A172 (cell line): ENCODE measurements around the gene TGFBR3. TPM values are rescaled to one million over a fixed set of nuclear protein-coding genes. Genes with fewer than 3 reads are reported as not detected.
A peak's percentile ranks its signal among the peaks of the same experiment; 100 is the strongest.
"Not testable (repeated sequence)": the region's sequence is repeated elsewhere in the genome, so short reads cannot be mapped to it uniquely, and the experiment has no call there.

Source experiments
- DNase-seq: peaks from one replicate; pipeline ENCODE4 v3.0.0-alpha.2; 2015; ENCODE audit warnings: low spot score
- total RNA-seq: library from RNA; depleted of rRNA; stranded (reverse); fragments of >200 nt; shearing (Covaris generic); gene quantifications from 2 replicates; pipeline ENCODE4 v1.2.3, GENCODE V29; 2014

Gene TGFBR3
- total RNA-seq, 1 experiment from 2014 or later: 9.5 TPM

DNA sequence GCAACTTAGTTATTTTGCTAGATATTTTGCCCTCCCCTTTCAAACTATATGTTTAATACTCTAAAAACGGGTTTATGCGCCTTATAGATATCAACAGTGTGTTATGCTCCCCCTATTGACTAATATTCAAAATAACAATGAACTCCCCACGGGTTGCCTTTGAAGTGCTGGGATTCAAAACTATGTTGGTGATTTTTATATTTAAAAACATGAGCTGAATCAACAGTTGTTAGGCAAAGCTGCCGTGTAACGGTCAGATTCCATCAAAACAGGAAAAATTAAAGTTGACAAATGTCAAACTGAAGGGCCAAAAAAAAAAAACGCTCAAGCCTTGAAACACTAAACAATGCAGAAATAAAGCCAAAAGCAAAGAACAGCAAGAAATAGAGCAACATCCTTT, 2.5 kb downstream of the TGFBR3 start:
- no peak for DNase-seq

DNA sequence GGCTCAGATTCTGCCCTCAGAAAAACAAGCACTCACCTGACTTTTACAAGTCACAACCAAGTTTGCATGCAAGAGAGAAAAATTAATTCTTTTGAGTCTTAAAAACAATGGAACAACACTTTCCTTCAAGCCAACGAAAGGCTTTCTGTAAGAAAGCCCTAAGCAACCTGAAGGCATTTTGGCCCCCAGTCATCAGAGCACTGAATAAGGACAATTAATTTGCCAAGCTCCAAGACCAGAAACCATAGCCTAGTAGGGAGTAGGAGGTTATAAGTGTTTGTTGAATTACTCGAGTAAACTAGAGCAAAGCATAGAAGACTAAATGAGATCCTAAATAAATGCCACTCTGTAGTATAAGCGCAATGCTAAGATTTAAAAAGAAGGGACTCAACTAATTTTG, 4.7 kb downstream of the TGFBR3 start:
- no peak for DNase-seq

DNA sequence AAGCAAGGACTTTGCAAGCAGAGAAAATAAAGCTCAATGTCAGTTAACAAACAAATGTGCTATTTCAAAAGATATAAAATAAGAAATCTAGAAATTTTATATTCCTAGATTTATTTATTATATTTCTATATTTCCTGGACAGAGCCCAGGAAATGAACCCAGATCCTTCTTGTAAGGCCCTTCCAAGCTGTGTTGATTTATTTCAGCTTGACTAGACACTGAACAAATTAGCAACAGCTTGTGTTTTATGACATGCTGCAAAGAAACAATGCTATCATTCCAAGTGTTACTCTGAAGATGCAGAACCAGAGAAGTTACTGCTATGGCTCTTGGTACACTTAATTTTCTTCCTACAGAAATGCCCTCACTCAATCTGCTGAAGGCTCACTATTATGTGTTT, 6.2 kb downstream of the TGFBR3 start:
- no peak for DNase-seq

DNA sequence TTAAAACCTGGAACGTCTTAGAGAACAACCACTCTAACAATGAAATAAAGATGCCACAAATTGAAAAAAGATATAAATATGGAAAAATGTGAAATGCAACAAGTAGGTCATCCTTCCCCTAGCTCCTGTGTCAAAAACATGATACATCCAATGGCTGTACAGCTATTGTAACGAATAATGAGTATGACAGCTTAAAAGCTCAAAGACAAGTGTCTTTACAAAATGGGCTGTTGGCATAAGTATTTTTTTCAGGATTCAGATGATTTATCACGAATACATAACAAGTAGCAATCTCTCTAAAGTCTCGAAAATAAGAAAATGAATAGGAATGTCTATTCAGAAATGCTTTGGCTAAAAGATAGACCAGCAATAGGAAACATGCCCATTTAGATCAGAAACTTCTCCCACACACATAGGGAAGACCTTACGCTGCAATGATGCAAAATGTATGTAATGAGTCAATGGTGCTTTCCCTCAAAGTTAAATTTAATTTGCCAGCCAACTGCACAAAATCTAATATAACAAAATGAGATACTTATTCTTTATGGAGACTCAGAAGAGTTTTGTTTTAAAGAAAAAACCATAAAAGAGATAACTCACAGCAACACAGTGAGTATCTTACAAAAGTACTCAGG, 8.3 kb downstream of the TGFBR3 start:
- no peak for DNase-seq

DNA sequence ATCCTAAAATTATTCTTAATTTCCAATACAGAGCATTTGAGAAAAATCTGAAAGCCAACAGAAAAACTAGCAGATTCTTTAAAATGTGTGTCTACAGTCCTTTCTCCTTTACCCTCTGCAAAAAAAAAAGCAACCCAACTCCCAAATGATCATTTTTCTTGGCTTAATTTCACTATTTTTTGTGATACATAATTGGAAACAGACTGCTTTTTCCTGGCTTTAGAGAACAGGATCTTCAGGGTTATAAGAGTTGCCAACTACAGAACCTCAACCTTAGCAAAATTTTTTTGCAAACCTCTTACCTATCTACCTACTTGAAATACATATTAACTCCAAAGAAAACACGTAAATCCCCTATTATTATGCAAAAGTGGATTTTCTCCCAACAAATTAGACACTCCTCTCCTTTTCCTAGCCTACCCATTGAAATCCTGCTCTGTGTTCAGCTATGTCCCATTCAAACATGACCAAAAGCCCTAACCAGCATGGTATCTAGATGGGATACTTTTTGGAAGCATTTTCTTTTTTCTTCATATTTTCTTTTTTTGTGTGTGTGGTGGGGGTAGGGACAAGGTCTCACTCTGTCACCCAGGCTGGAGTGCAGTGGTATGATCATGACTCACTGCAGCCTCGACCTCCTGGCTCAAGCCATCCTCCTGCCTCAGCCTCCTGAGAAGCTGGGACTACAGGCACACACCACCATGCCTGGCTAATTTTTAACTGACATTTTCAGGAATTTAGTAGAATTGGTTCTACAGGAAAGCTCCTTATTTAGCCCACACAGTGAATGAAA, 9.0 kb downstream of the TGFBR3 start:
- no peak for DNase-seq

DNA sequence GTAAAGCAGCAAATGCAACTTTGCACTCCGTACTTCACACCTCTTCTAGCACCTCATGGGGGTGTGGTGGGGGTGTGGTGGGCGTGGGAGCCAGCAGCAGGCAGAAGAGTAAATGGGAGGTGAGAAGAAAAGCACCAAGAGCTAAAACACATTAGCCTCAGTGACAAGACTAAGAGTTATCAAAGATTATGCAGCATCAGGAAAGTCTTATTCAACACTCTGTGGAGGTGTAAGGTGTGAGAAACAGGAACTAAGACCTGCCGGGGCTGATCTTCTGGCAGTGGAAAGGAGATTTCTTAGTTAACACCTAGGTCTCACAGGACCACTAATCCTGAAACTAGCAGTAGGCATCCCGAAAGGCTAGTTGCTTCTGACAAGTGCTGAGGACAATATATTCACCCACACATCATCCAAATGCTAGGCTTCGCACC, 9.9 kb downstream of the TGFBR3 start:
- DNase-seq: no peak

DNA sequence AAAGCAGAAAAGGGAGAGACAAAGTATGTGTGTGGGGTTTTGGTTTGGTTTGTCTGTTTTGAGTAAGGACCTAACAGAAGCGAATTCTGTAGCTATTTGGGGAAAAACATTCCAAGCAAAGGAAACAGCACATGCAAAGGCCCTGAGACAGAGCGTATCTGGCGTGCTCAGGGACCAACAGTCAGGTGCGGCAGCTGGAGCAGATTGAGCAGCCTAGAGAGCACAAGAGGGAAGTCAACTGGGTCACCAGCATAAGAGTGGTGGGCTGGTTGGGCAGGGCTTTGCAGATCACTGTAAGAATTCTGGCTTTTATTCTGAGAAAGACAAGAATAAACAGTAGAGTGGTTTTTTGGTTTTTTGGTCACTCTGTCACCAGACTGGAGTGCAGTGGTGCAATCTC, 11.8 kb downstream of the TGFBR3 start:
- no peak for DNase-seq

DNA sequence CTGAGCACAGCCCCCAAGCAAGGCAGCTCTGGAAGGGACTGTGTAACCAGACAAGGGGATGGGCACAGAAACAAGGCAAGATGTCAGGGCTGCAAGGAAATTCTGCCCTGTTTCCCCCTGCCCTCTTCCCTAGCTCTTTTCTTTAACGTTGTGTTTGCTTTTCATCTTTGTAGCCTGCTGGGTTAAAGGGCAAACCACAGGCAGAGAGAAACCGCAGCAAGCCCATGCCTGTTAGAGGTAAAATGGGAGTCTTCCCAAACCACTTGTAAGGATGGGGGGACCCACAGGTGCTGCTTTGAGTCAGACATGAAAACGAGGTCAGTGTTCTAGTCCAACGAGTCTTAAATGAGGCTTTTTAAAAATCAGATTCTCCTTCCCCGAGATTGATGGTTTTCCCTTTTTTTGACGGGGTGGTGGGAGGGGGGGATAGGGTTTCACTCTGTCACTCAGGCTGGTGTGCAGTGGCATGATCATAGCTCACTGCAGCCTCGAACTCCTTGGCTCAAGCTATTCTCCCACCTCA, 13.3 kb downstream of the TGFBR3 start:
- peak; percentile 27 for DNase-seq

DNA sequence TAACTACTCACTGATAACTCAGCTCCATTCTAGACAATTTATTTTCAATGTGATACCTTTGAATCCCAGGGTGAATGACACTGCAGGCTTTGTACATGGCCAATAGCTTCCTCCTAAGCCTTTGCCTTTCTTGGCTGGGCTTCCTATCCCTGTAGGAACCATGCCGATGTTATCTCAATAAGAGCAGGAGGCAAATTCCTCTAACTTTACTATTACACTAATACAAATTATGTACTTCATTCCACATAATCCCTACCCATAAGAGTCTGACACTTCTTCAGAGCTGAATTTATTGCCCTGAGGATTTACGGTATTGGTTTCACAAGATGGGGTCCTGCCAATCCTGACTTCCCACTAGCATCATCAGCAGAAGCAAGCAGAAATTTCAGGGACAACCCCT, 14.0 kb downstream of the TGFBR3 start:
- no peak for DNase-seq

DNA sequence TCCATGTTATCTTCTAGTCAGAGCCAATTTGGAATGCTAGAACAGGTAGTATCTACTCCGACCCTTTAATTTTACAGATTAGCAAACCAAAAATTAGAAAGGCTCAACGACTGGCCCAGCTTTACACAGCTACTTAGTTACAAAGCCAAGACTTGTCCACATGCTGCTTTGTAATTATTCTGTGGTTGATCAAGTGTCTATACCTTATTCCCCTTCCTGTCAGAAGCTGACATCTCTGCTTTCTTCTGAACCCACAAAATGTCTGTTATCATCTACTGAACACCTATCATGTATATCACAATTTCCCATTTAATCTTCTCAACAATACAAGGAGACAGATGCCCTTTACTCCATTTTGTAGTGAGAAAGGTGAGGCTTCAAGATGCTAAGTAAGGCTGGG, 15.6 kb downstream of the TGFBR3 start:
- no peak for DNase-seq

DNA sequence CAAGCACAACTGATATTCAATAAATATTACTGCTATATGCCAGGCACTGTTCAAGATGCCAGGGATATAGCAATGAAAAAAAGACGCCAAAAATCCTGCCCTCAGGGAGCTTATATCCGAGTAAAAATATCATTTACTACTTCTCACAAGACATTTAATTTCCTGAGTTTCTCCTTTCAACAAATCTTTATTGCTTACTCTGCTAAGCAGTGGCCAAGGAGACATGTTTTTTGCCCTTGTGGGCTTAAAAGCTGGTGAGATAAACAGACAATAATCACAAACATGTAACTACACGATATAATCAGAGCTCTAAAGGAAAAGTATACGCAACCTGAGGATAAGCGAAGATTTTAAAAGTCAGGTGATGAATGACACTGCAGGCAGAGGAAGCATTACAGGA, 19.5 kb downstream of the TGFBR3 start:
- no peak for DNase-seq

DNA sequence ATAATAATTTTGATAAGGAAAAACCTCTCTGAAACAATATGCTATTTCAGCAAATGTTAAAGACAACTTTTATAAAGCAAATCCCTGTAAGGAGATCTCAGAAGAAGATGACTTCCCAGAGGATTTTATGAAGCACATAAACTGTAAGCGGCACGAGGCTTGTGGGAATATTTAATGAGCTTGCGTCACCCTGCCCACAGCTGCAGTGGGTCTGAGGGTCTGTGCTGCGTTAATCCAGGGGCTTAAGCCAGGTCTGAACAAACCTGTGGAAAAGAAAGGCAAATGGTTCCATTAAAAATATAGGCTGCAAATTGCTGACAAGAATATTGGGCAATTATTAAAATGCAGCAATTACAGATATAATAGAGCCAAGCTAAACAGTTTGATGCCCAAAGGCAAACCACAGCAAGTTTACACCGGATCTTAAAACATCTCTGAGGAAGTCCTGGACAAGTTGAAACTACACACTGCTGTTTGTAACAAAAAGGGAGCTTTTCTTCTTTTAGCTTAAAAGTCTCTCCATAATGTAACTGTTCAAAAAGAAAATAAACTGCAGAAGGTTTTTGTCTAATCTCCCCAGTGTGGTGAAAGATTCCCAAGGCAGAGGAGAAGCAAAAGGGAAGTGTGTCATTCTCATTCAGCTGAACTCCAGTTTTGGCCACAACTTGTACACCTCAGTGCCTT, 21.8 kb downstream of the TGFBR3 start:
- no peak for DNase-seq

DNA sequence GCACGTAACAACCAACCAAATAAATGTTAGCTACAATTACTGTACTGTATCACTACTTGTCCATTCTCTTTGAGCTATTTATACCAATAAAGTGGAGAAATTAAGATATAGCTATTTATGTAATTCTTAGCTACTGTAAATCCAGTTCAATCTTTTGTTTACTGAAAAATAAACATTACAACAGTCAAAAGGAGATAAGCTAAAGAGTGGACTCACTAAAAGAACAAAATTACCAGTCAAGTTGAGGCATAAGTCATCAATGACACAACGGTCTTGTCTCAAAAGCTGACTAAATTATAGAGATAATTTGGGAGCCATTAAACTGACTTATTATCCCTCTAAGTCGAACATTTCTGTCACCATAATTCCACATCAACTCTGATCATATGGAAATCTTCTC, 22.5 kb downstream of the TGFBR3 start:
- DNase-seq: no peak

DNA sequence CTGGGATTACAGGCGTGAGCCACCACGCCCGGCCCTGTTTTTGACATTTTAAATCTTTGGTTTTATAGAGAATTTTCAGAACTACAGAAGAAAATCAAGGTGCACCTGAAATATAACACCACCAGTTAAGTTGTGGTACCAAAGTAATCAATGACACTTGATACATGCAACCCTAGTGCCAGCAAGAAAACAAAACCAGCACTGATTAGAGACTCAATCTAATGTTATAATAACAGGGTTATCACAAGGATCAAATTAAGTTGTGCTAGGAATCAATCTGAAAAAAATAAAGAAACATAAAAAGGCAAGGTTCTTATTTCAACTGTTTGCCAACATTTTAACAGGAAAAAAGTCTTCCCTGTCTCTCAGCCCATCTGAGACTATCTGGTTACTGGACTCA, 23.8 kb downstream of the TGFBR3 start:
- no peak for DNase-seq

DNA sequence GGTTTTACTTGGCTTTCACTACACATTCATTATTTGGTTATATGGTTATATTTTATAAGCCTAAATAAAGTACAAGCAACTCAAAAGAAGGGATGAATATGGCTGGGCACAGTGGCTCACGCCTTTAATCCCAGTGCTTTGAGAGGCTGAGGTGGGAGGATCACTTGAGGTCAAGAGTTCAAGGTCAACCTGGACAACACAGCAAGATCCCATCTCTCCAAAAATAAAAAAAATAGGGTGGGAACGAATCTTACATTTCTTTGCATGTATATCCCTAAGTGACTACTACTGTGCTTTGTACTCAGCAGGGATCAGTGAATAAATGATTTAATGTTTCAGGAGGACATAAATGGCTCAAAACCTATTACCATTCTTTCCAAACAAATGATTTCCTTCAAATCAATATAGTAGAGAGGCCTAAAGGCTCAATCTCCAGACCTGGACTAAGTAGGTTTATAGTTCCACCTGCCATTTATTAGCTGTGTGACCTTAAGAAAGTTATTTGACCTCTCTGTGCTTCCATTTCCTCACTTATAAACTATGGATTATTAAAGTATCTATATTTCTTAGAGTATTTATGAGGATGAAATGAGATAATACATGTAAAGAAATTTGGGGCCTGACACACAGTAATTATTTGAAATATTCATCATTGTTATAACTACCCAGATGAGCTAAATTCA, 28.3 kb downstream of the TGFBR3 start:
- DNase-seq: no peak

DNA sequence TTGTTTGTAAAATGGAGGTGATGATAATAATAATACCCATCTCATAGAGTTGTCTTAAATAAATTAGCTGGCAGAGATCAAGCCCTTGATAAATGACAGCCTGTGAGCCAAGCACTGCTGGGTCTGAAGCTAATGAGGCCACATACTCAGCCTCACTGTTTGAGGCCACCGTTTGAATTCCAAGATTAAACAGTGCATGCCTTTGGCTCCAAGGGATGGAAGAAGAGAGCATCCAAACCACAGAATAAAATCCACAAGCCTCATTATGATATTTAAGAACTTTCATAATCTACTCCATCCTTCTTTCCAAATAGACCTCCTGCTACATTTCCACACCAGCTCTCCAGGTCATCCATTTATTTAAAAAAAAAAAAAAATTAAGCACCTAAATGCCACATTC, 29.0 kb downstream of the TGFBR3 start:
- no peak for DNase-seq

DNA sequence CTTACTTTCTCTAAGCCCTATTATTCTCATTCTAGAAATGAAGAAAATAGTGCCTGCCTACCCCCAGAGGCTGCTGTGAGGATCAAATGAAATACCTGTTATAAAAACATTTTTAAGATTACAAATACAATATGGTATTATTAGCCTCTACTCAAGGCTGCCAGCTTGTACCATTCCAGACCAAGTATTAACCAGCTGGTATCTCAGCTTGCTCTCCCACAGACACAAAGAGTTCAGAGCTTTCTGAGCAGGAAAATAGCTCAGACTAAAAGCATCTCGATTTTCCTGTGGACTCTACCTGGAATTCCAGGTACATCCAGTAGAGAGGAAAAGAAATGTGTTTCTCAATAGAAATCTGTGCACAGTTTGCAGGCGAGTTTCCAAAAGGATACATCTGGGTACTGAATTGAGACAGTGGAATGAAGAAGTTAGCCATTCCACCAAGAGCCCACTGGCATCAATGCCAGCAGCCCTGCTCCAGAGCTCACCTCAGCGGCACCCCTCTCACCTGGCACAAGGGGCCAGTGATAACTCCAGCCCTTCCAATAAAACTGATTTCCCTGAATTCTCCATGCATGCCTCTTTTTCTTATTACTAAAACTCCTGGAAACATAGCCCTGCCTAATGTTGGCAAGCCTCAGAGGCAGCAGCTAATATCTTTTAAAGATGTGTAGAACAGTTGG, 31.0 kb downstream of the TGFBR3 start:
- no peak for DNase-seq

DNA sequence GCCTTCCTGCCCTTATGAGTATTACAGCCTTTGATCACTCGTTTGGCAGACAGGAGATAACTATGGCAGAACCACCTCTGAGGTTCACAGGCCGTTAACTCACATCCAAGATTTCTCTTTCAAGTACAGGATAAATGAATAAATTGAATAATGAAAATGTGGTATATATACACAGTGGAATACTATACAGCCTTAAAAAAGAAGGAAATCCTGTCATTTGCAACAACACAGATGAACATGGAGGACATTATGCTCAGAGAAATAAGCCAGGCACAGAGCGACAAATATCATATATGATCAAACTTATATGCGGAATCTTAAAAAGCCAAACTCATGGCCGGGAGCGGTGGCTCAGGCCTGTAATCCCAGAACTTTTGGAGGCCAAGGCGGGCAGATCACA, 32.6 kb downstream of the TGFBR3 start:
- DNase-seq: no peak

DNA sequence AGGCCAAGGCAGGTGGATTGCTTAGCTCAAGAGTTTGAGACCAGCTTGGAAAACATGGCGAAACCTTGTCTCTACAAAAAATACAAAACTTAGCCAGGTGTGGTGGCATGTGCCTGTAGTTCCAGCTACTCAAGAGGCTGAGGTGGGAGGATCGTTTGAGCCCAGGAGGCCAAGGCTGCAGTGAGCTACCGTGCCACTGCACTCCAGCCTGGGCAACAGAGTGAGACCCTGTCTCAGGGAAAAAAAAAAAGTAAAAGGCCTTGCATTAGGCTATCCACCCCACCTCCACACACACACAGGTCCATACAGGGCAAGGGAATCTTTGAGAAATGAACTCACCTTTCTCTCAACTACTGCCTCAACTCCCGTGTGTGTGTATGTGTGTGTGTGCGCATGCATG, 33.9 kb downstream of the TGFBR3 start:
- not testable (repeated sequence) for DNase-seq

DNA sequence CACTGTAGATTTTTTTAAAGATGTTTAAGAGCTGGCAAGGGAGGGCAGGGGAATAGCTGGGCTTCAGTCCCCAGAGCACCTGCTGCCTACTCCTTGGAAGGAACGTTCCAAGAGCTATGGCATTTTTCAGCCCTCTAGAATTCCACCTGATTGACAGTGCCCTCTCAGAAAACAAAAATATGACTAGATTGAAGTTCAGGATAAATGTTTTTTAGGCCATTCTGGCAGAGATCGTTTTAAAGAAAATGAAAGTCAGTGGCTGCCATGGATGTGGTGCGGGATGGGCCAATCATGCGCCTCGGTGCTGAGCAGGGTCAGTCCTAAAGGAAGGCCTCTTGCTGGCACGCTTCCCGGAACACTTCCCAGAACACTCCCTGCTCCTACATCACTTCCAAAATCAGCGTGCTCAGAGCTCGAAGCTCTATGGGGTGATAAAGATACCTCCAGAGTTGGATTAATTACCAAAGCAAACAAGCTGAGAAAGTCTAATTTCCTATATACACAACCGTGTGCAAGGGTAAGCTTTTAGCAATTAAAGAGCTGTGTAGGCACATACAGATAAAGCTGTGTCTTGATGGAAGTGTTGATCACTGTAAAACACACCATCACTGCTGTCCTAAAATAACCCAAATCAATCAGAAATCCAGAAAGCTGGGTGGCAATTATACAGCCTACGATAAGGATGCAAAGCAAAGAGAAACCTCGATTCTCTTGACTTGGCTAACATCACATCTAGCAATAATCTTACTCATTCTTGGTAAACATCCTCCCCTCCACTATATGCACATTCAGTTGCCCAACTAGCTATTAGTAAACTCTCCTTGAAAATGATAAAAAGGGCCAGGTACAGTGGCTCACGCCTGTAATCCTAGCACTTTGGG, 34.6 kb downstream of the TGFBR3 start:
- DNase-seq: peak; percentile 61

DNA sequence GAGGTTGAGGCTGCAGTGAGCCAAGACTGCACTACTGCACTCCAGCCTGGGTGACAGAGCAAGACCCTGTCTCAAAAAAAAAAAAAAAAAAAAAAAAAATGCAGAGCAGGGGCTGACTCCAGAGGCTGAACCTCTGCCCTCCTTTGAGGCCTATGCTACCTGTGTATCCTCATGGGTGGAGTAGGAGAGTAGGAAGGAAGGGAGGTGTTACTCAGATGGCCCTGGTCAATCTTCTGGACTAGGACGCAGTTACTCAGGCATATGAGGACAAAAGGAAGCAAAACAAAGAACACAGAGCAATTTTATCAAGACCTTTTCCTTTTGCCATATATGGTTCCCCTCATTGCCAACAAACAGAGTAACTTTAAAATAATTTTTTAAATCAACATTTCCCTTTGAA, 35.2 kb downstream of the TGFBR3 start:
- DNase-seq: no peak
